Right lobe of liver (tissue), 6 donors: Measurements from ENCODE around the gene RPA1. TPM values are rescaled to one million over a fixed set of nuclear protein-coding genes. Genes with fewer than 3 reads are reported as not detected.

Experiments used
- ATAC-seq, 4 donors: fragments of 200-7000 bp; cut with Tn5 transposase; one replicate each; pipeline ENCODE4 v1.9.1; 2020; ENCODE audit warnings: mild to moderate bottlenecking in 4 of 4, moderate library complexity in 4 of 4
- DNase-seq, 3 donors: peaks; one replicate each; pipeline ENCODE4 v3.0.0-alpha.2; 2020
- H3K27ac ChIP-seq, 3 donors: fragments of 200-600 bp; one replicate each; pipeline ENCODE4 v1.8.0; 2022
- H3K27me3 ChIP-seq, 2 donors: fragments of 200-600 bp; one replicate each; pipeline ENCODE4 v1.8.0; 2022
- H3K36me3 ChIP-seq, 4 donors: fragments of 200-600 bp; sonication (generic) in 1 of 4; one replicate each; pipeline versions ENCODE4 v1.5.1 to v1.8.0; 2017 to 2022; ENCODE audit warnings: control low read depth in 1 of 4
- H3K4me1 ChIP-seq, 4 donors: fragments of 200-600 bp; sonication (generic) in 1 of 4; one replicate each; pipeline versions ENCODE4 v1.5.1 to v1.8.0; 2017 to 2022; ENCODE audit warnings: control low read depth in 1 of 4
- H3K4me3 ChIP-seq, 3 donors: fragments of 200-600 bp; one replicate each; pipeline ENCODE4 v1.8.0; 2022
- H3K9me3 ChIP-seq, 4 donors: fragments of 200-600 bp; sonication (generic) in 1 of 4; one replicate each; pipeline versions ENCODE4 v1.5.1 to v1.8.0; 2017 to 2022; ENCODE audit warnings: control low read depth in 1 of 4
- POLR2A ChIP-seq: fragments of 450-650 bp; IDR thresholded peaks from one replicate; pipeline ENCODE4 v1.6.1; 2017; ENCODE audit warnings: antibody characterized with exemption, mild to moderate bottlenecking
- whole genome bisulfite sequencing: methylation state at CpG from one replicate; pipeline ENCODE4 v1.1.6; 2018; ENCODE audit warnings: low coverage, low lambda C conversion rate; ENCODE audit not compliant: insufficient coverage; ENCODE audit errors: missing lambda C conversion rate; 5-methylcytosine and 5-hydroxymethylcytosine counted together
- intact Hi-C, 2 donors: fragments of 100-400 bp; cut with DNase I; formaldehyde crosslinking; loops; one replicate each; pipeline versions ENCODE4 v1.11.2 to v1.14.1; 2022
- total RNA-seq, 6 experiments: library from RNA; depleted of rRNA in 2 of 6; stranded (reverse); fragments of >200 nt in 2 of 6; fragmentation: NEBNext Ultra II Directional in 3 of 6; extraction: Animal tissue kit (Norgen Biotek cat#: 25700) in 3 of 6; gene quantifications; one replicate each; pipeline versions ENCODE4 v1.1.0 to v1.2.4, GENCODE V29; 2016 to 2023
- TF ChIP-seq, protein P1 (sequence below), 4 donors: fragments of 200-600 bp in 3 of 4; fragments of 450-650 bp in 1 of 4; IDR thresholded peaks; one replicate each; pipeline versions ENCODE4 v1.5.1 to v1.8.0; 2016 to 2022; ENCODE audit warnings: antibody characterized with exemption in 4 of 4, mild to moderate bottlenecking in 2 of 4
- donor health status: DM: no; HTN: yes; CAD: no.
- donor health status: DM: no; HTN: no; CAD: no.
- donor health status: DM: no; HTN: no; CAD: no.
- donor health status: DM: no; HTN: yes; CAD: no.
- donor health status: DM: no; HTN: yes; CAD: no.

The RPA1 gene
- total RNA-seq, 6 experiments from 2014 or later: 10.9 to 35.5 (median 29.2) TPM

DNA sequence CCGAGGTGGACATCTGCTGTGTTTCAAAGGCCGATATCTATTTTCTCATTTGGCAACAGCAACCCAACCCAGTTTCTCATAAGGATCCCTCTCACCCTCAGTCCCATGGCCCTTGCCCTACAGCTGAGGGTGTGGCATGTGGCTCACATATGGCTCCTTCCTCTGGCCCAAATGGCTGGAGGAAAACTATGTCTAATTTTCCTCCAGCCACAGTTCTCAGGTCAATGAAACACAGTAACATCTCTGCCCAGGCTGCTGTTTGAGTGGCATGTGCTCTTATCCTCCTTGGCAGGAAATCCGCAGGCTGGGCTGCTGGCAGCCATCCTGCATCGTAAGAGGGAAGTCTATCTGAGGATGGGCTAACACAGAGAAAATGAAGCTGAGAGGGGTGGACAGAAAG lies 43.9 kb upstream of the RPA1 start:
- H3K36me3 ChIP-seq: peaks cover 0 to 7% (median 0%) of the 10 kb centered on the region in 4 donors
- H3K27ac ChIP-seq: peak overlapping the region; percentile 44 to 73 (median 59)
- H3K9me3 ChIP-seq: no peaks in the 10 kb centered on the region
- intact Hi-C loops: no loop called here
- DNase-seq (peak in 1 of 3 donors; percentile 59), ATAC-seq (peak in 3 of 4 donors; percentile 1 to 40 (median 34))
- peaks cover 4 to 14% (median 8%) of the 10 kb centered on the region in 4 donors for H3K4me1 ChIP-seq
- H3K27me3 ChIP-seq: no peaks in the 10 kb centered on the region
- 66% methylated on average over 4 of the region's 4 CpGs for WGBS
- H3K4me3 ChIP-seq: no peak overlapping the region
- TF ChIP-seq, protein P1, sequence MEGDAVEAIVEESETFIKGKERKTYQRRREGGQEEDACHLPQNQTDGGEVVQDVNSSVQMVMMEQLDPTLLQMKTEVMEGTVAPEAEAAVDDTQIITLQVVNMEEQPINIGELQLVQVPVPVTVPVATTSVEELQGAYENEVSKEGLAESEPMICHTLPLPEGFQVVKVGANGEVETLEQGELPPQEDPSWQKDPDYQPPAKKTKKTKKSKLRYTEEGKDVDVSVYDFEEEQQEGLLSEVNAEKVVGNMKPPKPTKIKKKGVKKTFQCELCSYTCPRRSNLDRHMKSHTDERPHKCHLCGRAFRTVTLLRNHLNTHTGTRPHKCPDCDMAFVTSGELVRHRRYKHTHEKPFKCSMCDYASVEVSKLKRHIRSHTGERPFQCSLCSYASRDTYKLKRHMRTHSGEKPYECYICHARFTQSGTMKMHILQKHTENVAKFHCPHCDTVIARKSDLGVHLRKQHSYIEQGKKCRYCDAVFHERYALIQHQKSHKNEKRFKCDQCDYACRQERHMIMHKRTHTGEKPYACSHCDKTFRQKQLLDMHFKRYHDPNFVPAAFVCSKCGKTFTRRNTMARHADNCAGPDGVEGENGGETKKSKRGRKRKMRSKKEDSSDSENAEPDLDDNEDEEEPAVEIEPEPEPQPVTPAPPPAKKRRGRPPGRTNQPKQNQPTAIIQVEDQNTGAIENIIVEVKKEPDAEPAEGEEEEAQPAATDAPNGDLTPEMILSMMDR (IDR thresholded peaks at IDR 0.05): no peak
- TF ChIP-seq POLR2A: no peak

DNA sequence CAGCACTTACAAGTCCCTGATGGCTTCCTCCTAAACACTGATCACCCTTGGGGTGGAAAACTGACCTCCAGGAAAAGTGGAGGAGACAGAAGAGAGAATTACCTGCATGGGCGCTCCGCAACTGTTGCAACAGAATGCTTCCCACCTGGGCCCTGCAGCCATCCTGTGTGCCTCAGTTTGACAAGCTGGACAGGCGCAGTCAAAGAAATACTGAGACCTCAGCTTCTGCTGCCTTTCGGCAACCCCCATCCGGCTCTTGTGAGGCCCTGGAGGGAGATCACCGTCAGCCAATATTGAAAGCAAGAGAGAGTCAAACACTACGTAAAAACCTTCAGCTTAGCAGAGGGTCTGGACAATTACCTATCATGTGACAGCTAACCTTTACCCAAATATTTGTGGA lies 43.1 kb upstream of the RPA1 start:
- peak in 1 of 3 donors; percentile 49 for DNase-seq

DNA sequence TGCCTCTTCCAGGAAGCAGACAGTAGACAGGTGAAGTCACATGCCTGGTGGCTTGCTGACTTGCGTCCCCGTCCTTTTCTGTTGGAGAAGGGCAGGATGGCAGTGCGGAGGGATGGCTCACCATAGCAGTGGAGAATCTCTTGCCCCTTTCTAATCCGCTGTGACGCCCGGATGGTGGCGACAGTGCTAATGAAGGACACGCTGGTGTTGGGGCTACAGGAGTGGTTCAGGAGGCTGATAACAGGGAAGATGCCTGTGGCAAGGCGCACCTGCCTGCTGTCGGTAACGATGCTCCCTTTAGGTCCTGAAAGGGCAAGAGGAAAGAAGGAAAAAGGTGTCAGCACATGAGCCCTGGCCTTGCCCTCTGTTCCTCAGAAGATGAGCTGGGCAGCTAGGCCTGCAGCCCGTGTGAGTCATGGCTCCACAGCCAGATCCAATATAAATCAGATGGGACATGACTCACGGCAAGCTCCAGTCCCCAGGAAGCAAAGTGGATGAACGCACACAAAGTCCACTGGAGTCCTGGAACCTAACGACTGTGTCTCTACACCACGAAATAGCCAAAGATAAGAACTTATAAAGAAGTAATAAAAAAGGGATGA lies 42.4 kb upstream of the RPA1 start:
- peak in 3 of 4 donors; percentile 47 to 72 (median 72) for ATAC-seq
- TF ChIP-seq, protein P1 (IDR thresholded peaks at IDR 0.05): no peak
- peak; percentile 55 for TF ChIP-seq POLR2A
- peak in 2 of 3 donors; percentile 47 to 80 for DNase-seq
- Histone ChIP-seq H3K9me3 (no peaks in the 10 kb centered on the region), H3K36me3 (peaks cover 0 to 3% (median 0%) of the 10 kb centered on the region in 4 donors), H3K27me3 (no peaks in the 10 kb centered on the region), H3K27ac (peak overlapping the region; percentile 31 to 73 (median 59)), H3K4me1 (peaks cover 4 to 14% (median 8%) of the 10 kb centered on the region in 4 donors), H3K4me3 (no peak overlapping the region)
- intact Hi-C loops: no loop called here
- WGBS: 51% methylated on average over 12 of the region's 16 CpGs

More for the DNA sequence above, 43.1 kb upstream of the RPA1 start:
- no peak for TF ChIP-seq POLR2A
- TF ChIP-seq, protein P1 (IDR thresholded peaks at IDR 0.05): no peak
- no peaks in the 10 kb centered on the region for H3K27me3 ChIP-seq
- no peak overlapping the region for H3K4me3 ChIP-seq
- no peaks in the 10 kb centered on the region for H3K9me3 ChIP-seq
- peaks cover 0 to 3% (median 0%) of the 10 kb centered on the region in 4 donors for H3K36me3 ChIP-seq
- peak in 3 of 4 donors; percentile 1 to 9 (median 9) for ATAC-seq
- peaks cover 4 to 14% (median 8%) of the 10 kb centered on the region in 4 donors for H3K4me1 ChIP-seq
- WGBS: 57% methylated on average over 4 of the region's 7 CpGs
- intact Hi-C loops: no loop called here
- peak overlapping the region; percentile 44 to 73 (median 59) for H3K27ac ChIP-seq

DNA sequence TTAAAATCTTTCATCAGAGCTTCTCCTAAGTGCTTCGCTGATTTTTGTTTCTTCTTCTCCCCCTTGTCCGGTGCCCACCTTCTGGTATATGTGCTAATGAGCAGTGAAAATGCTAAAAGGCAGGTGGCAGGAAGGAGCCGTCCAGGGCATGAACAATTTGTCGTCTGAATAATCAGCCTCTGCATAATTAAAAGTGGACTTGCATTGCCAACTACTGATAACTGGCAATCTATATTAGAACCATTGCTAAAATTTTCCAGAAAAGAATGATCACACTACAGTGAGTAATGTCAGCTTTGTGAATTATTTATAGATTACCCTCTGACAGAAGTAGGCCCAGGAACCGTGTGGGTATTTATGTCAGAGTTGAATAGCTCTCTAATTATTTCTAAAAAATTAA lies 39.9 kb upstream of the RPA1 start:
- intact Hi-C loops: no loop called here
- Histone ChIP-seq H3K4me3 (no peak overlapping the region), H3K36me3 (peaks cover 0 to 3% (median 0%) of the 10 kb centered on the region in 4 donors), H3K27ac (peak overlapping the region in 1 of 3 donors; percentile 59), H3K27me3 (no peaks in the 10 kb centered on the region), H3K4me1 (peaks cover 0 to 4% (median 2%) of the 10 kb centered on the region in 4 donors), H3K9me3 (no peaks in the 10 kb centered on the region)
- TF ChIP-seq, protein P1 (IDR thresholded peaks at IDR 0.05): peak in 3 of 4 donors; percentile 13 to 23 (median 19)
- TF ChIP-seq POLR2A: no peak
- ATAC-seq (peak in 2 of 4 donors; percentile 17 to 39), DNase-seq (peak in 1 of 3 donors; percentile 8)
- WGBS: 36% methylated on average over 5 of the region's 5 CpGs
